ENCODE results near the gene ZBTB20. TPM values are rescaled to one million over a fixed set of nuclear protein-coding genes. Genes with fewer than 3 reads are reported as not detected.
A peak's percentile ranks its signal among the peaks of the same experiment; 100 is the strongest.
"Not testable (repeated sequence)": the region's sequence is repeated elsewhere in the genome, so short reads cannot be mapped to it uniquely, and the experiment has no call there.

ZBTB20 gene
- total RNA-seq (2014; rRNA removed; shearing (Covaris generic)): 20.0 and 25.9 TPM in 2 replicates

GRCh38 chr3:115146418-115147328 lies at the start of gene ZBTB20:
TSS of gene ZBTB20 (minus strand) at chr3:115147288.
- DNase-seq (ENCODE audit: low read depth): peak; percentile 88

GRCh38 chr3:115194476-115194875 lies 47.4 kb upstream of the ZBTB20 start:
- DNase-seq (ENCODE audit: low read depth): no peak

- no peak for DNase-seq (ENCODE audit: low read depth)
These were observed 43.7 kb upstream of the ZBTB20 start for GRCh38 chr3:115190747-115191146.

- DNase-seq (ENCODE audit: low read depth): no peak
These were observed 40.2 kb upstream of the ZBTB20 start for GRCh38 chr3:115187149-115187757.

- DNase-seq (ENCODE audit: low read depth): peak; percentile 9
These were observed 39.5 kb upstream of the ZBTB20 start for GRCh38 chr3:115186351-115187148.

DNA sequence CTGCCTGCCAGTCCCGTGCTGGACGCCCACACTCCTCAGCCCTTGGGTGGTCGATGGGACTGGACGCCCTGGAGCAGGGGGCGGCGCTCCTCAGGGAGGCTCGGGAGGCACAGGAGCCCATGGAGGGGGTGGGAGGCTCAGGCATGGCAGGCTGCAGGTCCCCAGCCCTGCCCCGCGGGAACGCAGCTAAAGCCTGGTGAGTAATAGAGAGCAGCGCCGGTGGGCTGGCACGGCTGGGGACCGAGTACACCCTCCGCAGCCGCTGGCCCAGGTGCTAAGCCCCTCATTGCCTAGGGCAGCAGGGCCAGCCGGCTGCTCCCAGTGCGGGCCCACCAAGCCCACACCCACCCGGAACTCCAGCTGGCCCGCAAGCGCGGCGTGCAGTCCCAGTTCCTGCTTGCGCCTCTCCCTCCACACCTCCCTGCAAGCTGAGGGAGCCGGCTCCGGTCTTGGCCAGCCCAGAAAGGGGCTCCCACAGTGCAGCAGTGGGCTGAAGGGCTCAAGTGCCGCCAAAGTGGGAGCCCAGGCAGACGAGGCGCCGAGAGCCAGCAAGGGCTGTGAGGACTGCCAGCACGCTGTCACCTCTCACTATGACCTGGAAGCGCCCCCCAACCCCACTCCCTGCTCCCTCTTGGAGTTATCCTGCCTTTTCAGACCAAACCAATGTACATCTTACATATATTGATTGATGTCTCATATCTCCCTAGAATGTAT lies 37.9 kb upstream of the ZBTB20 start:
- not testable (repeated sequence) for DNase-seq (ENCODE audit: low read depth)

DNA sequence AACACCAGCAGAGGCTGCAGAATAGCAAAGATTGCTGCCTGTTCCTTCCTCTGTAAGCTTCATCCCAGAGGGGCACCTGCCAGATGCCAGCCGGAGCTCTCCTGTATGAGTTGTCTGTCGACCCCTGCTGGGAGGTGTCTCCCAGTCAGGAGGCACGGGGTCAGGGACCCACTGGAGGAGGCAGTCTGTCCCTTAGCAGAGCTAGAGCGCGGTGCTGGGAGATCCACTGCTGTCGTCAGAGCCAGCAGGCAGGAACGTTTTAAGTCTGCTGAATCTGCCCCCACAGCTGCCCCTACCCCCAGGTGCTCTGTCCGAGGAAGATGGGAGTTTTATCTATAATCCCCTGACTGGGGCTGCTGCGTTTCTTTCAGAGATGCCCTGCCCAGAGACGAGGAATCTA lies 31.8 kb upstream of the ZBTB20 start:
- DNase-seq (ENCODE audit: low read depth): not testable (repeated sequence)

- DNase-seq (ENCODE audit: low read depth): no peak
These were observed 22.7 kb upstream of the ZBTB20 start for GRCh38 chr3:115169808-115170207.

GRCh38 chr3:115165701-115166100 lies 18.6 kb upstream of the ZBTB20 start:
- DNase-seq (ENCODE audit: low read depth): peak; percentile 30

DNA sequence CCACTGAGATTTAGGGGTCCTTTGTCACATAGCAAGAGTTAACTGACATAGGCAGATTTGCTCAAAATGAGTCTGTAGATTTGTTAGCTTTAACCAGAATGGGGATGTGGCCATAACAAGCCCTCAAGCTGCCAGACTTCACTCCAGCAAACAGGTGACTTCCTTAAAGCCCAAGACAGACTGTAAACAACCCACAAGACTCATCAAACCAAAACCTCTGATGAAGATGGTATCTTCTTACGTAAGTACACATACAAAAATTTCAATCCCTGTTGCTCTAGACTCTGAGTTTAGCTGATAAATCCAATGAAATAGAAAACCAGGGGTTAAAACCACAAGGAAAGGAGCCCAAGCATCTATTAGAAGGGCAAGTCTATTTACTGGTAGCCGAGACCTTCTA lies 18.2 kb upstream of the ZBTB20 start:
- DNase-seq (ENCODE audit: low read depth): no peak

DNA sequence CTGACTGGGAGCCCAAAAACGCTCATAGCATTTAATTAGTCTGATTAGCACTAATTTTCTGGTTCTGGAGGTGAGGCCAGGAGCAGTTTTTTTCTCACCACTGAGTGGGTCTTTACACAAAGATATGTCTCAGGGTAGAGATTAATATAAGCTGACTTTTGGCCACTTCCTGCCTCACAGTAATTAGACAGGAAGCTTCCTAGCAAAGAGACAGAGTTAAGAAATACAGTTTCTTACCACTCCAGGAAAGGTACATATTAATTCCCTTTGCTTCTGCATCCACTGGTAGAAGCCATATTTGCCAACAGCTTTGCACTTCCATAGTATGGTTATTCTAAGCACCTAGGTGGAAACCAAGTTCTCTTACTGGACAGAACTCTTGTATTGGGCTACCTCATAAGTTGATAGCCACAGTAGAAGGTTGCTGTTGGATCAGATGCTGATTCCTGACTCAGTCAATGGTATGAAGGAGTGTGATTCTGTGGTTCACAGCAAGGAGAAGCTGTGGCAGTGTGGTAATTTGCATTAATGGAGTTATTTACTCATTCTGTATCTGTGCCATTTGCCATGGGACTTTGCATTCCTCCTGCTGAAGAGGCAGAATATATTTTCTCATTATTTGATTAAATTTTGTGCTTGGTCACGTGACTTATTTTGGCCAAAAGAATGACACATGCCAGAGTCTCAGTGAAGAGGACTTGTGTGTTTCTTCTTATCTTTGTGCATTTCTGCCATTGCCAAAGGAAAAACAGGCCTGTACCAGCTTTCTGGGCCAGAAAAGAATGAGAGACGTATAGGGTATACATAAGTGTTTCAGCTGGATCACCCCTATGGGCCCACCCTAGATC lies 17.5 kb upstream of the ZBTB20 start:
- peak; percentile 19 for DNase-seq (ENCODE audit: low read depth)

DNA sequence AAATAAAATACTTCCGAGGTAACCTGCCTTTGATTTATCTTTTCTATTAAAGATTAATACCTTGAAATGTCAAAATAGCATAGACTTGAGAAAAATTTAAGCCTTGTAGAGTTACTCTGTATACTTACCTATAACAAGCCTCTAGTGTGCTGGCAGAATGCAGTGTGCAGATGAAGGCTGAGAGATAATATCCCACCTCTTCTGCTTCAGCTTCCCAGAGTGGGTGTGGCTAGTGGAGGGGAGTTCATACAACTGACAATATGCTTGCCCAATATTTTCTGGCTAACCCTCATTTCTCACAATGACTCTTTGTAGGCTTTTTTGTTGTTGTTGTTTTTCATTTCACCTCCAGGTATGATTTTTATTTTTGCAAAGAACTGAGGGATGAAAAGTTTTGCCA lies 15.7 kb upstream of the ZBTB20 start:
- no peak for DNase-seq (ENCODE audit: low read depth)

- DNase-seq (ENCODE audit: low read depth): no peak
These were observed 14.8 kb upstream of the ZBTB20 start for GRCh38 chr3:115161866-115162265.

DNA sequence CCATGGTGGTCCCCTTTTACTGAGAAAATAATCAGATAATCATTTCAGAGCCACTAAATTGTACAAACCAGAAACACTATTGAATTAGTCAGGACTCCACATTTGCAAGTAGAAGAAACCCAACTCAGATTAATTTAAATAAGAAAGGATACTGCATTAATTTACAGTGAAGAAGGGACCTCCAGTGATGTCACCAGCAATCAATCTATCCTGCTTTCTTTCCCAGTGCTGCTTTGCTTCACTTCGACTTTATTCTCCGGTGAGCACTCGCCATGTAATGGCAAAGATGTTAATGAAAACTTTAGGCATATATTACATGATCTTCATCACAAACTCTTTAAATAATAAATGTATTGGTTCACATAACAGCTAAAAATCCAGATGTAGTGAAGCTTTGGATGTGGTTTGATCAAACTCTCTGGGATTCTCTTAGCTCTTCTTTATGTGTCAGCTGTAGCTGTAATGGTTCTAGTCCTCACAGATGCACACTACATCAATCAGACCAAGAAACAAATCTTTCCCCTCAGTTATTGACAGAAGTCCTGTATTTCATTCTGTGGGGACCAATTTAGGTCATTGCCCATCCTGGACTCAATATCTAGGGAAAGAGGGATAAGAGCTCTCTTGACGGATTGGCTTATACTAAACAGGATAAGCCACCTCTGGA lies 14.2 kb upstream of the ZBTB20 start:
- no peak for DNase-seq (ENCODE audit: low read depth)

GRCh38 chr3:115160295-115160694 lies 13.2 kb upstream of the ZBTB20 start:
- no peak for DNase-seq (ENCODE audit: low read depth)

DNA sequence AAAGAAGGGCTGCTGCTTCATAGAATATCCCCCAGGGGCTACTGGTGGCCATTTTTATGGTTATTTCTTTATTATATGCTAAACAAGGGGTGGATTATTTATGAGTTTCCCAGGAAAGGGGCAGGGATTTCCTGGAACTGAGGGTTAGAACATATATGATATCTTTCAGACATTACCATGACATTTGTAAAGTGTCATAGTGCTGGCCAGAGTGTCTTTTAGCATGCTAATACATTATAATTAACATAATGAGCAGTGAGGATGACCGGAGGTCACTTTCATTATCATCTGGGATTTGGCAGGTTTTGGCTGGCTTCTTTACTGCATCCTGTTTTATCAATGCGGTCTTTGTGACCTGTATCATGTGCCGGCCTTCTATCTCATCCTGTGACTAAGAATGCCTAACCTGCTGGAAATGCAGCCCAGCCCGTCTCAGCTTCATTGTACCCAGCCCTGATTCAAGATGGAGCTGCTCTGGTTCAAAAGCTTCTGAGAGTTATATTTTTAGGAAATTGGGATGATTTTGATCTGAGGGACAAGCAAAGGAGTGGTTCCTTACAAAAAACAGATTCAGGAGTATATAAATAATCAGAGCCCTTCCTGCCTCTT lies 9.1 kb upstream of the ZBTB20 start:
- peak; percentile 38 for DNase-seq (ENCODE audit: low read depth)

- no peak for DNase-seq (ENCODE audit: low read depth)
These were observed 7.5 kb upstream of the ZBTB20 start for GRCh38 chr3:115154611-115155010.

- DNase-seq (ENCODE audit: low read depth): no peak
These were observed 4.8 kb upstream of the ZBTB20 start for GRCh38 chr3:115151921-115152320.

GRCh38 chr3:115148142-115148790 lies 1.2 kb upstream of the ZBTB20 start:
- DNase-seq (ENCODE audit: low read depth): peak; percentile 31
